Loucy (cell line): ENCODE data around the gene MAML3.

Experiments used
- H2AFZ ChIP-seq: fragments of 200-600 bp; sonication (generic); 2 replicates; pipeline ENCODE4 v1.6.0; 2016; ENCODE audit warnings: antibody characterized with exemption, mild to moderate bottlenecking, low read length, moderate library complexity
- H3F3A ChIP-seq: fragments of 200-600 bp; 2 replicates; pipeline ENCODE4 v1.6.0; 2016; ENCODE audit warnings: antibody characterized with exemption, low read depth, mild to moderate bottlenecking
- H3K27me3 ChIP-seq: fragments of 200-600 bp; sonication (generic); 2 replicates; pipeline ENCODE4 v1.6.1; 2014; ENCODE audit warnings: low read length, mild to moderate bottlenecking; ENCODE audit not compliant: insufficient read depth, poor library complexity, severe bottlenecking
- H3K36me3 ChIP-seq: fragments of 200-600 bp; sonication (generic); 2 replicates; pipeline ENCODE4 v1.6.1; 2016; ENCODE audit warnings: low read length; ENCODE audit not compliant: insufficient read depth
- H3K4me1 ChIP-seq: fragments of 200-600 bp; sonication (generic); 2 replicates; pipeline ENCODE4 v1.5.1; 2014; ENCODE audit warnings: low read length, mild to moderate bottlenecking; ENCODE audit not compliant: insufficient read depth, poor library complexity, severe bottlenecking
- H3K4me2 ChIP-seq: fragments of 200-600 bp; sonication (generic); 2 replicates; pipeline ENCODE4 v1.6.0; 2014; ENCODE audit warnings: antibody characterized with exemption, low read length, low read depth, mild to moderate bottlenecking; ENCODE audit not compliant: poor library complexity, severe bottlenecking
- H3K4me3 ChIP-seq: fragments of 200-600 bp; sonication (generic); 2 replicates; pipeline ENCODE4 v1.5.1; 2014; ENCODE audit warnings: low read length, mild to moderate bottlenecking, mixed read lengths; ENCODE audit not compliant: poor library complexity, severe bottlenecking
- H3K79me2 ChIP-seq: fragments of 200-600 bp; sonication (generic); 2 replicates; pipeline ENCODE4 v1.6.1; 2014; ENCODE audit warnings: low read length; ENCODE audit not compliant: insufficient read depth
- H3K9ac ChIP-seq: fragments of 200-600 bp; sonication (generic); 2 replicates; pipeline ENCODE4 v1.6.0; 2014; ENCODE audit warnings: mild to moderate bottlenecking, low read depth, low read length, moderate library complexity; ENCODE audit not compliant: poor library complexity, severe bottlenecking
- H3K9me2 ChIP-seq: fragments of 200-600 bp; sonication (generic); replicated peaks from 2 replicates; pipeline ENCODE4 v1.6.1; 2016; ENCODE audit warnings: low read depth, low read length, mixed read lengths
- H3K9me3 ChIP-seq: fragments of 200-600 bp; sonication (generic); 2 replicates; pipeline ENCODE4 v1.6.1; 2014; ENCODE audit warnings: mild to moderate bottlenecking, antibody characterized with exemption, low read length, low read depth; ENCODE audit not compliant: insufficient read depth
- H4K20me1 ChIP-seq: fragments of 200-600 bp; sonication (generic); 2 replicates; pipeline ENCODE4 v1.6.0; 2014; ENCODE audit warnings: antibody characterized with exemption, low read length, mild to moderate bottlenecking; ENCODE audit not compliant: insufficient read depth, poor library complexity, severe bottlenecking
- EZH2phosphoT487 ChIP-seq: fragments of 200-600 bp; IDR thresholded peaks from 2 replicates; pipeline ENCODE4 v1.6.1; 2018; ENCODE audit warnings: antibody characterized with exemption, mild to moderate bottlenecking, moderate library complexity, borderline replicate concordance
- TF ChIP-seq, protein P1 (sequence below): fragments of 200-600 bp; sonication (generic); conservative IDR thresholded peaks from 2 replicates; pipeline ENCODE4 v1.5.1; 2014; ENCODE audit warnings: mild to moderate bottlenecking, antibody characterized with exemption, low read length

Gene MAML3

DNA sequence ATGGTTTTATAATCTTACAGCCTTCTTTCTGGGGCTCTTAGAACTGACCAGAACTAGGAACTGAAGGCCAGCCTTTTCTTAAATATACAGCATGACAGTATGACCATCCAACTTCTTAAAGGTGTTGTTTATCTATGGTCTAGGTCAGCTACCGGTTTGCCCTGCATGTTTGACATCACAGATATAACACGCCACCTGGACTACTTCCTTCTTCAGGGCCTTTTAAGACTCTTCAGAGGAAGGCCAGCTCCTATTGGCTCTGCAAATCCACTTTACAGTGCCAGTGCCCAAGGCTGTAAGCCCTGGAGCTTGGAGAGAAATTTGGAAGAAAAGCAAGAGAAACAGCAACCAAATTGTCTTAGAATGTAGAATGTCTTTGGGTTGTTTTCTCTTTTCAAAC, 302.9 kb downstream of the MAML3 start:
- Histone ChIP-seq H2AFZ (no peak overlapping the region), H3K9me2 (no peaks in the 10 kb centered on the region), H3K79me2 (no peaks in the 10 kb centered on the region), H3K9ac (no peak overlapping the region), H3K36me3 (no peaks in the 10 kb centered on the region), H4K20me1 (no peaks in the 10 kb centered on the region), H3K9me3 (no peaks in the 10 kb centered on the region), H3K4me1 (peaks cover 70% of the 10 kb centered on the region), H3K27me3 (no peaks in the 10 kb centered on the region), H3K4me3 (no peak overlapping the region), H3F3A (no peaks in the 10 kb centered on the region), H3K4me2 (no peak overlapping the region)
- no peak for TF ChIP-seq EZH2phosphoT487
- TF ChIP-seq, protein P1, sequence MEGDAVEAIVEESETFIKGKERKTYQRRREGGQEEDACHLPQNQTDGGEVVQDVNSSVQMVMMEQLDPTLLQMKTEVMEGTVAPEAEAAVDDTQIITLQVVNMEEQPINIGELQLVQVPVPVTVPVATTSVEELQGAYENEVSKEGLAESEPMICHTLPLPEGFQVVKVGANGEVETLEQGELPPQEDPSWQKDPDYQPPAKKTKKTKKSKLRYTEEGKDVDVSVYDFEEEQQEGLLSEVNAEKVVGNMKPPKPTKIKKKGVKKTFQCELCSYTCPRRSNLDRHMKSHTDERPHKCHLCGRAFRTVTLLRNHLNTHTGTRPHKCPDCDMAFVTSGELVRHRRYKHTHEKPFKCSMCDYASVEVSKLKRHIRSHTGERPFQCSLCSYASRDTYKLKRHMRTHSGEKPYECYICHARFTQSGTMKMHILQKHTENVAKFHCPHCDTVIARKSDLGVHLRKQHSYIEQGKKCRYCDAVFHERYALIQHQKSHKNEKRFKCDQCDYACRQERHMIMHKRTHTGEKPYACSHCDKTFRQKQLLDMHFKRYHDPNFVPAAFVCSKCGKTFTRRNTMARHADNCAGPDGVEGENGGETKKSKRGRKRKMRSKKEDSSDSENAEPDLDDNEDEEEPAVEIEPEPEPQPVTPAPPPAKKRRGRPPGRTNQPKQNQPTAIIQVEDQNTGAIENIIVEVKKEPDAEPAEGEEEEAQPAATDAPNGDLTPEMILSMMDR = no peak

DNA sequence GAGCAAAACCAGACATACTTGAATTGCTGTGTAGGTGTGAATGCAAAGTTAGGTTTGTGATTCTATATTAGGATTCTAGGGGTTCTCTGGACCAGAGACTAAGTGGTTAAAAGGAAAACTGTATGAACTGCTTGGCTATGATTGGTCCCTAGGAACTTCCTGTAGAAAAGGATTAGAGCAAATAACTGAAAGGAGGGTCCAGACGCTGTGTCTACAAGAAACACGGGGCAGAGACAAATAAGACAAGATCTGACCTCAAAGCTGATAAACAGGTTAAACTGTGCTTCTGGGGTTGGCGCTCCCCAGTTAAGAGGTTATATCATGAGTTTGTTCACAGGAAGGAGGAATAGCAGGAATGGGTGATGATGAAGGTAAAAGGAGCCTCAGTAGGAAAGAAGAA, 304.8 kb downstream of the MAML3 start:
- H2AFZ ChIP-seq = no peak overlapping the region

DNA sequence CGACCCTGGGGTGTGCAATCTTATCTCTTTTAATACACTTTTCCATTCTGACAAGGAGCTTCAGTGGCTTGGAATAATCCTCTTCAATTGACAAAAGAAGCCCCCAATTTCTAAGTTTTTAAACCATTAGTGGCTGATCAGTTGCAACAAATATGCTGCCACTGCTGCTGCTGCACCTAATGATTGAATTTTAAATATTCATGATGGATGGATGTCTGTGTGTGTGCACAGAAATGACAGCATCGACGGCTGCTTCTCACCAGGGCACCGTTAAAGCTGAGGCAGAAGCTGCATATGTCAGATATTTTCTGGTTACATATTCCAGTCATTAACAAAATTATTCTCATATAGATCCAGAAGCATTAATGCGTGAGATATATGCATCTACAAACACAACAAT, 306.0 kb downstream of the MAML3 start:
- Histone ChIP-seq H3K9me3 (no peaks in the 10 kb centered on the region), H3F3A (no peaks in the 10 kb centered on the region), H3K36me3 (no peaks in the 10 kb centered on the region), H3K9me2 (no peaks in the 10 kb centered on the region), H3K27me3 (no peaks in the 10 kb centered on the region), H3K9ac (no peak overlapping the region), H3K4me3 (no peak overlapping the region), H3K4me1 (peaks cover 41% of the 10 kb centered on the region), H3K4me2 (no peak overlapping the region), H4K20me1 (no peaks in the 10 kb centered on the region), H3K79me2 (no peaks in the 10 kb centered on the region), H2AFZ (no peak overlapping the region)
- no peak for TF ChIP-seq EZH2phosphoT487
- TF ChIP-seq, protein P1 = no peak

More for the DNA sequence above, 304.8 kb downstream of the MAML3 start:
- Histone ChIP-seq H3K36me3 (no peaks in the 10 kb centered on the region), H3K4me2 (peak overlapping the region; percentile 59), H3F3A (no peaks in the 10 kb centered on the region), H3K9me2 (no peaks in the 10 kb centered on the region), H3K4me3 (peak overlapping the region; percentile 52), H3K9ac (peak overlapping the region; percentile 50), H3K4me1 (peaks cover 51% of the 10 kb centered on the region), H3K9me3 (no peaks in the 10 kb centered on the region), H3K79me2 (no peaks in the 10 kb centered on the region), H3K27me3 (no peaks in the 10 kb centered on the region), H4K20me1 (no peaks in the 10 kb centered on the region)
- no peak for TF ChIP-seq EZH2phosphoT487
- TF ChIP-seq, protein P1 = no peak
